ENCODE results near the gene KRT25. TPM values are rescaled to one million over a fixed set of nuclear protein-coding genes. Genes with fewer than 3 reads are reported as not detected.

KRT25 gene
- total and polyA plus RNA-seq, 3 donors from 2014 or later = 1.2 to 1.6 (median 1.3) TPM

GRCh38 chr17:40799859-40800258 lies 44.7 kb upstream of the KRT25 start, which contains the start of gene KRT28:
KRT28 (minus strand) TSS chr17:40799959; CDS start chr17:40799893, 66 bp downstream.
- H3K4me1 ChIP-seq = no peaks in the 10 kb centered on the region
- 79 to 87% methylated on average over 3 of the region's 3 CpGs for WGBS, 2 donors
- DNase-seq = no peak
- no peak for TF ChIP-seq CTCF (IDR thresholded peaks at IDR 0.05)
- TF ChIP-seq POLR2A (IDR thresholded peaks at IDR 0.05) = no peak
- H3K27ac ChIP-seq = no peak within 1 kb of the TSS
- intact Hi-C loops (cut with DNase I; ENCODE audit: low total_unique reads) = no loop called here
- no peak within 1 kb of the TSS for H3K4me3 ChIP-seq
- no peaks in the 10 kb centered on the region for H3K36me3 ChIP-seq (ENCODE audit: low read depth, missing control alignments)
- H3K9me3 ChIP-seq = no peaks in the 10 kb centered on the region
- H3K27me3 ChIP-seq = no peaks in the 10 kb centered on the region

DNA sequence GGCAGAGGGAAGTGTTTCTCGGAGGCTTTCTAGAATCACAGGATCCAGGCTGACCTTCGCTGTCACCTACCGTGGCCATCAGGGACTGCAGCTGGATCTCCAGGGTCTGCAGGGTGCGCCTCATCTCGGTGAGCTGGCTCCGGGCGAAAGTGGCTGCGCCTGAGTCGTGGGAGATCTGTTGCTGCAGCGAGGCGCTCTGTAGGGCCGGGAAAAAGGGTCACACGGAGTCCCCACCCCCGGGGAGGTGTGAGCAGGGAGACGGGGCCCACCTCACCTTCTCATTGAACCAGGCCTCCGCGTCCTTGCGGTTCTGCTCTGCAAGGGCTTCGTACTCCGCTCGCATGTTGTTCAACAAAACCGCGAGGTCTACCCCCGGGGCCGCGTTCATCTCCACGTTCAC lies 41.7 kb upstream of the KRT25 start:
- Histone ChIP-seq H3K27me3 (no peaks in the 10 kb centered on the region), H3K9me3 (no peaks in the 10 kb centered on the region), H3K27ac (no peak overlapping the region), H3K4me1 (no peaks in the 10 kb centered on the region), H3K4me3 (peak overlapping the region in 1 of 2 donors; percentile 20), H3K36me3 (ENCODE audit: low read depth, missing control alignments) (no peaks in the 10 kb centered on the region)
- intact Hi-C loops (cut with DNase I; ENCODE audit: low total_unique reads) = no loop called here
- WGBS, 2 donors = 67 to 68% methylated on average over 20 to 27 of the region's 27 CpGs
- TF ChIP-seq CTCF (IDR thresholded peaks at IDR 0.05) (no peak), POLR2A (IDR thresholded peaks at IDR 0.05) (no peak)
- DNase-seq = no peak

- Histone ChIP-seq H3K9me3 (no peaks in the 10 kb centered on the region), H3K27me3 (no peaks in the 10 kb centered on the region), H3K27ac (no peak overlapping the region), H3K4me1 (peaks cover 5% of the 10 kb centered on the region), H3K36me3 (ENCODE audit: low read depth, missing control alignments) (no peaks in the 10 kb centered on the region), H3K4me3 (no peak overlapping the region)
- DNase-seq = no peak
- 85 to 89% methylated on average over 10 of the region's 10 CpGs for WGBS, 2 donors
- intact Hi-C loops (cut with DNase I; ENCODE audit: low total_unique reads) = no loop called here
- no peak for TF ChIP-seq POLR2A (IDR thresholded peaks at IDR 0.05)
- TF ChIP-seq CTCF (IDR thresholded peaks at IDR 0.05) = no peak
Measured at GRCh38 chr17:40795019-40795667, 40.0 kb upstream of the KRT25 start.

DNA sequence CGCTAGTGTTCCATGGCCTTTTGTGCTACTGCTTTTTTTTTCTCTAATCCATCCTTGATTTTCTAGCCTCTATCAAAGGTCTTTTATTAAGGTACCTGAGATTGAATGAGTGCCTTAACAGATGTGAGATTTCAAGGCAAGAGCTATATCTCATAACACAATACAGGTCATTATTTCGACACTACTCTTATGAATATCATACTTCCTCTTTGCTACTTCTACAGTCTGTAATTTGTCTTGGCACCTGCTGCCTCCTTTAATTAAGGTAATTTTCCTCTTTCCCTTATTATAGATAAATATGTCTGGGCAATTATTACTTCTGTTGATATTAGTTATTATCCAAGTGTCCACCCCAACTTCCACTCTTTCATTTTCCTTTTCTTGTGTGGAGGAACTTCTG lies 39.3 kb upstream of the KRT25 start:
- Histone ChIP-seq H3K36me3 (ENCODE audit: low read depth, missing control alignments) (no peaks in the 10 kb centered on the region), H3K27me3 (no peaks in the 10 kb centered on the region), H3K9me3 (no peaks in the 10 kb centered on the region), H3K27ac (no peak overlapping the region), H3K4me3 (no peak overlapping the region), H3K4me1 (peaks cover 8% of the 10 kb centered on the region)
- 82 to 92% methylated on average over 2 of the region's 2 CpGs for WGBS, 2 donors
- TF ChIP-seq POLR2A (IDR thresholded peaks at IDR 0.05) (no peak), CTCF (IDR thresholded peaks at IDR 0.05) (no peak)
- DNase-seq = no peak
- intact Hi-C loops (cut with DNase I; ENCODE audit: low total_unique reads) = no loop called here

- Histone ChIP-seq H3K9me3 (no peaks in the 10 kb centered on the region), H3K27ac (no peak overlapping the region), H3K4me3 (no peak overlapping the region), H3K27me3 (no peaks in the 10 kb centered on the region), H3K36me3 (ENCODE audit: low read depth, missing control alignments) (no peaks in the 10 kb centered on the region), H3K4me1 (peaks cover 12% of the 10 kb centered on the region)
- intact Hi-C loops (cut with DNase I; ENCODE audit: low total_unique reads) = no loop called here
- no peak for DNase-seq
- 55 to 56% methylated on average over 6 to 10 of the region's 10 CpGs for WGBS, 2 donors
- no peak for TF ChIP-seq CTCF (IDR thresholded peaks at IDR 0.05)
- TF ChIP-seq POLR2A (IDR thresholded peaks at IDR 0.05) = no peak
Measured at GRCh38 chr17:40793832-40794231, 38.7 kb upstream of the KRT25 start.
